ENCODE results near the gene MAP4K1. TPM values are rescaled to one million over a fixed set of nuclear protein-coding genes. Genes with fewer than 3 reads are reported as not detected.

Gene MAP4K1
- polyA plus RNA-seq, 3 donors = 19.8 to 41.3 (median 22.4) TPM

DNA sequence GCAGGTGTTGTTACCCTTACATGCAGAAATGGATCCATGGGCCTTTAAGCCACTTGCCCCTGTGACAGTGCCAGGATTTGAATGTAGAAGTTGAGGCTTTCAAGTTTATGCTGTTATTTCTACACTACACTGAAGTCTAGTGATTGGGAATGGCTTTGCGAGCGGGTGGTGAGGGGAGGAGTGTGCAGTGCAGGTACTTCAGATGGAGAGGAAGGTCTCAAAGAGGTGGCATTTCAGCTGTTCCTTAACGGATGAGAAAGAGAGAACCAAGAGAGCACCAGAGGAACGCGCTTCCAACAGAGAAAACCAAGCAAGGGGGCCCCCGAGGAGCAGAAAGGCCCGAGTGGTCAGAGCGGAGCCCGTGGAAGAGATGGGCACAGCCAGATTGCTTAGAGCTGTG, 43.0 kb upstream of the MAP4K1 start:
- Histone ChIP-seq H3K4me3 (replicated peaks in 1 of 3; ENCODE audit: low read depth in 2 of 3, low read length in 3 of 3) (no peak overlapping the region), H3K36me3 (replicated peaks in 1 of 2; ENCODE audit: control insufficient read depth in 1 of 2, insufficient read depth in 2 of 2, low read length in 2 of 2) (peaks cover 0 to 19% of the 10 kb centered on the region in 2 donors), H2AFZ (ENCODE audit: insufficient read depth, low read depth, low read length, poor library complexity, severe bottlenecking) (no peak overlapping the region), H4K20me1 (ENCODE audit: insufficient read depth, low read length) (peaks cover 98% of the 10 kb centered on the region), H3K27me3 (ENCODE audit: control insufficient read depth in 2 of 2, insufficient read depth in 2 of 2, low read length in 2 of 2) (no peaks in the 10 kb centered on the region), H3K4me2 (replicated peaks; ENCODE audit: extremely low read depth, low read length, poor library complexity, severe bottlenecking) (no peak overlapping the region), H3K9ac (ENCODE audit: insufficient read depth, low read length, poor library complexity, severe bottlenecking) (no peak overlapping the region), H3K79me2 (ENCODE audit: insufficient read depth, low read length) (peaks cover 100% of the 10 kb centered on the region), H3K27ac (ENCODE audit: low read depth in 1 of 2, low read length in 2 of 2) (peak overlapping the region in 1 of 2 donors; percentile 51), H3K9me3 (replicated peaks in 1 of 2; ENCODE audit: control insufficient read depth in 1 of 2, insufficient read depth in 1 of 2, low read length in 2 of 2) (no peaks in the 10 kb centered on the region), H3K4me1 (ENCODE audit: control insufficient read depth in 1 of 2, insufficient read depth in 2 of 2, low read length in 2 of 2) (peaks cover 51 to 66% of the 10 kb centered on the region in 2 donors)
- H3K27ac Mint-ChIP-seq = peak overlapping the region in 6 of 7 donors; percentile 9 to 80 (median 32)
- H3K36me3 Mint-ChIP-seq = peaks cover 27 to 36% of the 10 kb centered on the region in 2 donors
- H3K4me3 Mint-ChIP-seq = no peak overlapping the region
- intact Hi-C loops (cut with micrococcal nuclease) = no loop called here
- H3K27me3 Mint-ChIP-seq (ENCODE audit: low read depth in 3 of 3) = no peaks in the 10 kb centered on the region
- DNase-seq = no peak
- 95% methylated on average over 9 of the region's 9 CpGs for WGBS (ENCODE audit: insufficient coverage)
- no peaks in the 10 kb centered on the region for H3K9me3 Mint-ChIP-seq
- TF ChIP-seq, protein P1, sequence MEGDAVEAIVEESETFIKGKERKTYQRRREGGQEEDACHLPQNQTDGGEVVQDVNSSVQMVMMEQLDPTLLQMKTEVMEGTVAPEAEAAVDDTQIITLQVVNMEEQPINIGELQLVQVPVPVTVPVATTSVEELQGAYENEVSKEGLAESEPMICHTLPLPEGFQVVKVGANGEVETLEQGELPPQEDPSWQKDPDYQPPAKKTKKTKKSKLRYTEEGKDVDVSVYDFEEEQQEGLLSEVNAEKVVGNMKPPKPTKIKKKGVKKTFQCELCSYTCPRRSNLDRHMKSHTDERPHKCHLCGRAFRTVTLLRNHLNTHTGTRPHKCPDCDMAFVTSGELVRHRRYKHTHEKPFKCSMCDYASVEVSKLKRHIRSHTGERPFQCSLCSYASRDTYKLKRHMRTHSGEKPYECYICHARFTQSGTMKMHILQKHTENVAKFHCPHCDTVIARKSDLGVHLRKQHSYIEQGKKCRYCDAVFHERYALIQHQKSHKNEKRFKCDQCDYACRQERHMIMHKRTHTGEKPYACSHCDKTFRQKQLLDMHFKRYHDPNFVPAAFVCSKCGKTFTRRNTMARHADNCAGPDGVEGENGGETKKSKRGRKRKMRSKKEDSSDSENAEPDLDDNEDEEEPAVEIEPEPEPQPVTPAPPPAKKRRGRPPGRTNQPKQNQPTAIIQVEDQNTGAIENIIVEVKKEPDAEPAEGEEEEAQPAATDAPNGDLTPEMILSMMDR (IDR thresholded peaks at IDR 0.05) = no peak
- peaks cover 70% of the 10 kb centered on the region for H3K4me1 Mint-ChIP-seq

- Histone ChIP-seq H3K4me3 (replicated peaks in 1 of 3; ENCODE audit: low read depth in 2 of 3, low read length in 3 of 3) (no peak overlapping the region), H3K27ac (ENCODE audit: low read depth in 1 of 2, low read length in 2 of 2) (peak overlapping the region in 1 of 2 donors; percentile 43), H2AFZ (ENCODE audit: insufficient read depth, low read depth, low read length, poor library complexity, severe bottlenecking) (no peak overlapping the region), H3K4me2 (replicated peaks; ENCODE audit: extremely low read depth, low read length, poor library complexity, severe bottlenecking) (no peak overlapping the region), H3K27me3 (ENCODE audit: control insufficient read depth in 2 of 2, insufficient read depth in 2 of 2, low read length in 2 of 2) (no peaks in the 10 kb centered on the region), H3K9ac (ENCODE audit: insufficient read depth, low read length, poor library complexity, severe bottlenecking) (no peak overlapping the region), H3K4me1 (ENCODE audit: control insufficient read depth in 1 of 2, insufficient read depth in 2 of 2, low read length in 2 of 2) (peaks cover 37 to 58% of the 10 kb centered on the region in 2 donors), H3K36me3 (replicated peaks in 1 of 2; ENCODE audit: control insufficient read depth in 1 of 2, insufficient read depth in 2 of 2, low read length in 2 of 2) (peaks cover 5 to 30% of the 10 kb centered on the region in 2 donors), H3K9me3 (replicated peaks in 1 of 2; ENCODE audit: control insufficient read depth in 1 of 2, insufficient read depth in 1 of 2, low read length in 2 of 2) (no peaks in the 10 kb centered on the region), H3K79me2 (ENCODE audit: insufficient read depth, low read length) (peaks cover 100% of the 10 kb centered on the region), H4K20me1 (ENCODE audit: insufficient read depth, low read length) (peaks cover 88% of the 10 kb centered on the region)
- Mint-ChIP-seq H3K9me3 (no peaks in the 10 kb centered on the region), H3K36me3 (peaks cover 34 to 50% of the 10 kb centered on the region in 2 donors), H3K27me3 (ENCODE audit: low read depth in 3 of 3) (no peaks in the 10 kb centered on the region), H3K27ac (peak overlapping the region in 5 of 7 donors; percentile 8 to 79 (median 53)), H3K4me1 (peaks cover 59% of the 10 kb centered on the region), H3K4me3 (no peak overlapping the region)
- DNase-seq = no peak
- 85% methylated on average over 8 of the region's 15 CpGs for WGBS (ENCODE audit: insufficient coverage)
- TF ChIP-seq, protein P1 (IDR thresholded peaks at IDR 0.05) = no peak
- intact Hi-C loops (cut with micrococcal nuclease) = loop anchor here in 1 of 2 donors (5.0 kb wide), 1 partner anchor 34 kb away; no protein-coding TSS in a partner anchor
Observed at GRCh38 chr19:38658462-38659306, 40.9 kb upstream of the MAP4K1 start.

All from CD14-positive monocyte (primary cell).